Body of pancreas (tissue), 4 donors: Measurements from ENCODE around the gene SLC7A6.

Experiments used
- CTCF ChIP-seq, 7 experiments: fragments of 450-650 bp in 4 of 7; fragments of 200-600 bp in 3 of 7; sonication (generic) in 3 of 7; IDR thresholded peaks; one replicate each; pipeline ENCODE4 v1.5.1; 2016 to 2019; ENCODE audit warnings: antibody characterized with exemption in 7 of 7
- POLR2A ChIP-seq, 3 donors: fragments of 450-650 bp; IDR thresholded peaks; one replicate each; pipeline ENCODE4 v1.6.1; 2016; ENCODE audit warnings: antibody characterized with exemption in 3 of 3, mild to moderate bottlenecking in 2 of 3

GRCh38 chr16:68235887-68236136 lies 28.5 kb upstream of the SLC7A6 start, which contains the start of gene ESRP2:
- no peak for TF ChIP-seq CTCF (IDR thresholded peaks at IDR 0.05)
- TF ChIP-seq POLR2A (IDR thresholded peaks at IDR 0.05), result peak in 2 of 3 donors; percentile 62 to 79
